SU-DHL-6 (cell line): ENCODE measurements around the gene BNIP1.
"Not testable (repeated sequence)": the region's sequence is repeated elsewhere in the genome, so short reads cannot be mapped to it uniquely, and the experiment has no call there.

Experiments
- CTCF ChIP-seq: fragments of 200-600 bp; sonication (generic); IDR thresholded peaks from one replicate; pipeline ENCODE4 v1.5.1; 2017; ENCODE audit warnings: antibody characterized with exemption, mild to moderate bottlenecking, low read length, moderate library complexity; ENCODE audit not compliant: insufficient read depth, poor library complexity, severe bottlenecking
- EZH2phosphoT487 ChIP-seq: fragments of 200-600 bp; sonication (generic), shearing (Covaris generic); conservative IDR thresholded peaks from 2 replicates; pipeline ENCODE4 v1.6.1; 2018; ENCODE audit warnings: mild to moderate bottlenecking, antibody characterized with exemption, low read length, moderate library complexity, mixed read lengths

GRCh38 chr5:173154619-173155018 is 10.3 kb downstream of the BNIP1 start:
- TF ChIP-seq CTCF, EZH2phosphoT487: not testable (repeated sequence)
